Peyer's patch (tissue), 4 donors: ENCODE data around the gene ZNF44.

ENCODE experiments used
- CTCF ChIP-seq, 6 experiments: fragments of 450-650 bp in 4 of 6; fragments of 200-600 bp in 2 of 6; sonication (generic) in 1 of 6; IDR thresholded peaks; one replicate each; pipeline ENCODE4 v1.5.1; 2017 to 2019; ENCODE audit warnings: antibody characterized with exemption in 6 of 6, mild to moderate bottlenecking in 3 of 6, moderate library complexity in 1 of 6
- POLR2A ChIP-seq, 2 donors: fragments of 450-650 bp; IDR thresholded peaks; one replicate each; pipeline ENCODE4 v1.5.1; 2017; ENCODE audit warnings: antibody characterized with exemption in 2 of 2, mild to moderate bottlenecking in 2 of 2, moderate library complexity in 2 of 2

- no peak for TF ChIP-seq CTCF (IDR thresholded peaks at IDR 0.05)
- TF ChIP-seq POLR2A (IDR thresholded peaks at IDR 0.05): no peak
These were observed 33.1 kb downstream of the ZNF44 start for GRCh38 chr19:12261554-12261953.
